Keratinocyte (primary cell): ENCODE data around the gene PRUNE1. TPM values are rescaled to one million over a fixed set of nuclear protein-coding genes. Genes with fewer than 3 reads are reported as not detected.

ENCODE experiments used
- DNase-seq: peaks from one replicate; pipeline ENCODE4 v3.0.0-alpha.2; 2011; ENCODE audit warnings: low read depth, missing footprints, low spot score
- FAIRE-seq: peaks from 2 replicates; lab custom pipeline; 2011; peaks lifted over from hg19 to GRCh38; lab: Jason Lieb, UNC
- H2AFZ ChIP-seq: 2 replicates; pipeline ENCODE4 v1.6.0; 2012; ENCODE audit warnings: low read length, control low read depth, inconsistent platforms; ENCODE audit not compliant: control insufficient read depth
- H3K27ac ChIP-seq: 2 replicates; pipeline ENCODE4 v1.5.1; 2011; ENCODE audit warnings: low read length; ENCODE audit not compliant: control insufficient read depth, insufficient read depth
- H3K27me3 ChIP-seq: 3 replicates; pipeline ENCODE4 v1.6.0; 2011; ENCODE audit warnings: low read length; ENCODE audit not compliant: control insufficient read depth, insufficient read depth; ENCODE audit errors: extremely low read depth
- H3K36me3 ChIP-seq, 2 experiments: 2 replicates in 1 of 2; 3 replicates in 1 of 2; pipeline ENCODE4 v1.5.1; 2011; ENCODE audit warnings: low read length in 2 of 2, mild to moderate bottlenecking in 1 of 2; ENCODE audit not compliant: control insufficient read depth in 2 of 2, insufficient read depth in 2 of 2; ENCODE audit errors: extremely low read depth in 1 of 2
- H3K4me1 ChIP-seq: 3 replicates; pipeline ENCODE4 v1.5.1; 2011; ENCODE audit warnings: low read length; ENCODE audit not compliant: control insufficient read depth, insufficient read depth; ENCODE audit errors: extremely low read depth
- H3K4me2 ChIP-seq: 3 replicates; pipeline ENCODE4 v1.6.0; 2011; ENCODE audit warnings: low read depth, low read length; ENCODE audit not compliant: control insufficient read depth, insufficient read depth; ENCODE audit errors: extremely low read depth
- H3K4me3 ChIP-seq, 3 experiments: fragments of 200-600 bp in 1 of 3; sonication (generic) in 1 of 3; 2 replicates in 2 of 3; 3 replicates in 1 of 3; pipeline ENCODE4 v1.5.1; 2011 to 2016; ENCODE audit warnings: low read length in 3 of 3, mild to moderate bottlenecking in 3 of 3, control low read depth in 2 of 3, inconsistent platforms in 1 of 3, low read depth in 1 of 3, mixed read lengths in 1 of 3, mixed run types in 1 of 3, moderate library complexity in 1 of 3; ENCODE audit not compliant: control insufficient read depth in 2 of 3, insufficient read depth in 2 of 3; ENCODE audit errors: extremely low read depth in 1 of 3
- H3K79me2 ChIP-seq: 2 replicates; pipeline ENCODE4 v1.6.0; 2012; ENCODE audit warnings: low read length; ENCODE audit not compliant: control insufficient read depth, insufficient read depth
- H3K9ac ChIP-seq: 3 replicates; pipeline ENCODE4 v1.6.0; 2011; ENCODE audit warnings: low read length; ENCODE audit not compliant: control insufficient read depth, insufficient read depth; ENCODE audit errors: extremely low read depth
- H3K9me1 ChIP-seq: 3 replicates; pipeline ENCODE4 v1.6.0; 2011; ENCODE audit warnings: low read length; ENCODE audit not compliant: control insufficient read depth, insufficient read depth; ENCODE audit errors: extremely low read depth
- H3K9me3 ChIP-seq: 2 replicates; pipeline ENCODE4 v1.5.1; 2012; ENCODE audit warnings: low read depth, low read length; ENCODE audit not compliant: control insufficient read depth
- H4K20me1 ChIP-seq: 3 replicates; pipeline ENCODE4 v1.6.0; 2011; ENCODE audit warnings: low read length; ENCODE audit not compliant: control insufficient read depth, insufficient read depth; ENCODE audit errors: extremely low read depth
- CTCF ChIP-seq, 3 experiments: IDR thresholded peaks in 1 of 3; conservative IDR thresholded peaks in 1 of 3; optimal IDR thresholded peaks in 1 of 3; 2 replicates in 2 of 3; 3 replicates in 1 of 3; pipeline versions ENCODE3 to v1.5.1; 2011; ENCODE audit warnings: low read length in 3 of 3, mild to moderate bottlenecking in 3 of 3, moderate library complexity in 2 of 3, control low read depth in 1 of 3, inconsistent platforms in 1 of 3; ENCODE audit not compliant: insufficient read depth in 2 of 3; ENCODE audit errors: extremely low read depth in 1 of 3
- EZH2 ChIP-seq: IDR thresholded peaks from one replicate; pipeline ENCODE4 v1.6.1; 2012; ENCODE audit warnings: inconsistent platforms, mild to moderate bottlenecking, low read length, moderate library complexity
- dilution Hi-C: fragments of 300-500 bp; cut with MboI; formaldehyde crosslinking; loops from one replicate; pipeline ENCODE4 v1.7.0; 2020; ENCODE audit warnings: low sequenced_read_pairs; ENCODE audit not compliant: extremely low pct_ligation_motif_present
- polyA plus RNA-seq, 5 experiments: library from polyadenylated mRNA; depleted of rRNA in 3 of 5; stranded (reverse) in 3 of 5; stranded (forward) in 1 of 5; unstranded in 1 of 5; fragments of >200 nt; gene quantifications; 1 replicate in 1 of 5; 2 replicates in 3 of 5; 3 replicates in 1 of 5; pipeline versions ENCODE4 v1.2.1 to v1.2.3, GENCODE V29; 2011 to 2012; ENCODE audit warnings: missing spikeins in 2 of 5, low read depth in 1 of 5, low replicate concordance in 1 of 5

The PRUNE1 gene
- polyA plus RNA-seq, 1 donor (not counting 4 experiments of a cell fraction or from before 2014, with no cell fraction given), result 15.4 TPM

- H3K27me3 ChIP-seq, result no peaks in the 10 kb centered on the region
- FAIRE-seq (no peak), DNase-seq (no peak)
- dilution Hi-C loops, result no loop called here
- no peak overlapping the region for H3K4me3 ChIP-seq
- no peaks in the 10 kb centered on the region for H3K9me3 ChIP-seq
- peaks cover 9% of the 10 kb centered on the region for H3K9me1 ChIP-seq
- no peak overlapping the region for H3K27ac ChIP-seq
- no peak overlapping the region for H2AFZ ChIP-seq
- no peak for TF ChIP-seq EZH2
- no peak for TF ChIP-seq CTCF (optimal IDR thresholded peaks at IDR 0.05 in 1 of 3, IDR thresholded peaks at IDR 0.05 in 1 of 3, conservative IDR thresholded peaks at IDR 0.05 in 1 of 3; ENCODE audit: extremely low read depth in 1 of 3, insufficient read depth in 2 of 3, low read length in 3 of 3)
- H3K79me2 ChIP-seq, result peaks cover 18% of the 10 kb centered on the region
- H4K20me1 ChIP-seq, result peaks cover 12% of the 10 kb centered on the region
- H3K4me2 ChIP-seq, result no peak overlapping the region
- H3K9ac ChIP-seq, result no peak overlapping the region
- H3K36me3 ChIP-seq, result peaks cover 40 to 49% of the 10 kb centered on the region in 2 experiments
- H3K4me1 ChIP-seq, result peaks cover 33% of the 10 kb centered on the region
Measured at GRCh38 chr1:151051356-151052009, 43.2 kb downstream of the PRUNE1 start.

- H4K20me1 ChIP-seq, result peaks cover 27% of the 10 kb centered on the region
- H3K36me3 ChIP-seq, result peaks cover 46 to 64% of the 10 kb centered on the region in 2 experiments
- H3K9me3 ChIP-seq, result no peaks in the 10 kb centered on the region
- H3K9me1 ChIP-seq, result peaks cover 17% of the 10 kb centered on the region
- H3K27ac ChIP-seq, result peak overlapping the region; percentile 19
- no peak for TF ChIP-seq EZH2
- TF ChIP-seq CTCF (optimal IDR thresholded peaks at IDR 0.05 in 1 of 3, IDR thresholded peaks at IDR 0.05 in 1 of 3, conservative IDR thresholded peaks at IDR 0.05 in 1 of 3; ENCODE audit: extremely low read depth in 1 of 3, insufficient read depth in 2 of 3, low read length in 3 of 3), result no peak
- peak overlapping the region; percentile 34 for H3K4me2 ChIP-seq
- H3K4me3 ChIP-seq, result no peak overlapping the region
- no peak overlapping the region for H2AFZ ChIP-seq
- peaks cover 52% of the 10 kb centered on the region for H3K79me2 ChIP-seq
- dilution Hi-C loops, result no loop called here
- DNase-seq (no peak), FAIRE-seq (no peak)
- H3K27me3 ChIP-seq, result no peaks in the 10 kb centered on the region
- no peak overlapping the region for H3K9ac ChIP-seq
- H3K4me1 ChIP-seq, result peaks cover 44% of the 10 kb centered on the region
Measured at GRCh38 chr1:151054971-151055547, 46.8 kb downstream of the PRUNE1 start.
